Measurements from ENCODE around the gene IL4. TPM values are rescaled to one million over a fixed set of nuclear protein-coding genes. Genes with fewer than 3 reads are reported as not detected.

IL4 gene
- total RNA-seq, 2 donors from 2014 or later, result not detected

- ATAC-seq (ENCODE audit: insufficient number of reproducible peaks, low FRiP score, low read depth) (no peak), DNase-seq (ENCODE audit: low spot score) (no peak)
- no peak overlapping the region for H3K4me3 ChIP-seq
- no peaks in the 10 kb centered on the region for H3K9me3 ChIP-seq
- TF ChIP-seq, protein P1, sequence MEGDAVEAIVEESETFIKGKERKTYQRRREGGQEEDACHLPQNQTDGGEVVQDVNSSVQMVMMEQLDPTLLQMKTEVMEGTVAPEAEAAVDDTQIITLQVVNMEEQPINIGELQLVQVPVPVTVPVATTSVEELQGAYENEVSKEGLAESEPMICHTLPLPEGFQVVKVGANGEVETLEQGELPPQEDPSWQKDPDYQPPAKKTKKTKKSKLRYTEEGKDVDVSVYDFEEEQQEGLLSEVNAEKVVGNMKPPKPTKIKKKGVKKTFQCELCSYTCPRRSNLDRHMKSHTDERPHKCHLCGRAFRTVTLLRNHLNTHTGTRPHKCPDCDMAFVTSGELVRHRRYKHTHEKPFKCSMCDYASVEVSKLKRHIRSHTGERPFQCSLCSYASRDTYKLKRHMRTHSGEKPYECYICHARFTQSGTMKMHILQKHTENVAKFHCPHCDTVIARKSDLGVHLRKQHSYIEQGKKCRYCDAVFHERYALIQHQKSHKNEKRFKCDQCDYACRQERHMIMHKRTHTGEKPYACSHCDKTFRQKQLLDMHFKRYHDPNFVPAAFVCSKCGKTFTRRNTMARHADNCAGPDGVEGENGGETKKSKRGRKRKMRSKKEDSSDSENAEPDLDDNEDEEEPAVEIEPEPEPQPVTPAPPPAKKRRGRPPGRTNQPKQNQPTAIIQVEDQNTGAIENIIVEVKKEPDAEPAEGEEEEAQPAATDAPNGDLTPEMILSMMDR (IDR thresholded peaks at IDR 0.05), result no peak
- no peaks in the 10 kb centered on the region for H3K36me3 ChIP-seq
- no peaks in the 10 kb centered on the region for H3K27me3 ChIP-seq (replicated peaks; ENCODE audit: insufficient read depth)
- no peak overlapping the region for H3K27ac ChIP-seq
- no peaks in the 10 kb centered on the region for H3K4me1 ChIP-seq (ENCODE audit: control insufficient read depth in 1 of 2, low read depth in 2 of 2)
Measured at GRCh38 chr5:132684922-132685720, 11.3 kb downstream of the IL4 start.

GRCh38 chr5:132686193-132686592, 12.4 kb downstream of the IL4 start:
- no peak for ATAC-seq (ENCODE audit: insufficient number of reproducible peaks, low FRiP score, low read depth)
- H3K9me3 ChIP-seq, result no peaks in the 10 kb centered on the region
- H3K36me3 ChIP-seq, result no peaks in the 10 kb centered on the region

DNA sequence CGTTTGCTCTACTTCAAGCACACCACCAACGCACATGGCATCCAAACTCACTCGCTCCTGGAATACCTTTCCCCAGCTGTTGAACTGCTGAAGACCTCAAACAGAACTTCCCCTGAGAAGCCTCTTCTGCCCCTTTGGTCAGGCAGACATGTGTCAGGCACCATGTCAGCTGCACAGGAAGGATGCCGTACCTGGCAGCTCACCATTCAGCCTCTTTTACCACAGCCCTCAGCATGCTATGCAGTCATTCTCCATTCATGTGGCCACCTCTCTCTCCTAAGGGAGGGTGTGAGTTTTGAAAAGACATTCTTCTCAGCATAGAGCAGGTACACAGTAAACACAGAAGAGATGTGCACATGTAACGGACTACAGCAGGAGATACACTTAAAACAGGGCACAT, 14.2 kb downstream of the IL4 start:
- Histone ChIP-seq H3K27ac (no peak overlapping the region), H3K9me3 (no peaks in the 10 kb centered on the region), H3K27me3 (replicated peaks; ENCODE audit: insufficient read depth) (no peaks in the 10 kb centered on the region), H3K36me3 (no peaks in the 10 kb centered on the region), H3K4me1 (ENCODE audit: control insufficient read depth in 1 of 2, low read depth in 2 of 2) (no peaks in the 10 kb centered on the region), H3K4me3 (no peak overlapping the region)
- TF ChIP-seq, protein P1 (IDR thresholded peaks at IDR 0.05), result no peak
- ATAC-seq (ENCODE audit: insufficient number of reproducible peaks, low FRiP score, low read depth) (no peak), DNase-seq (ENCODE audit: low spot score) (no peak)

More at GRCh38 chr5:132686193-132686592, 12.4 kb downstream of the IL4 start:
- no peaks in the 10 kb centered on the region for H3K27me3 ChIP-seq (replicated peaks; ENCODE audit: insufficient read depth)
- H3K4me1 ChIP-seq (ENCODE audit: control insufficient read depth in 1 of 2, low read depth in 2 of 2), result no peaks in the 10 kb centered on the region
- DNase-seq (ENCODE audit: low spot score), result no peak
- TF ChIP-seq, protein P1 (IDR thresholded peaks at IDR 0.05), result no peak
- H3K27ac ChIP-seq, result no peak overlapping the region
- no peak overlapping the region for H3K4me3 ChIP-seq

GRCh38 chr5:132688536-132689339, 14.9 kb downstream of the IL4 start:
- no peaks in the 10 kb centered on the region for H3K27me3 ChIP-seq (replicated peaks; ENCODE audit: insufficient read depth)
- H3K36me3 ChIP-seq, result no peaks in the 10 kb centered on the region
- H3K4me1 ChIP-seq (ENCODE audit: control insufficient read depth in 1 of 2, low read depth in 2 of 2), result no peaks in the 10 kb centered on the region
- DNase-seq (ENCODE audit: low spot score) (no peak), ATAC-seq (ENCODE audit: insufficient number of reproducible peaks, low FRiP score, low read depth) (no peak)
- H3K9me3 ChIP-seq, result no peaks in the 10 kb centered on the region
- TF ChIP-seq, protein P1 (IDR thresholded peaks at IDR 0.05), result no peak
- no peak overlapping the region for H3K4me3 ChIP-seq
- no peak overlapping the region for H3K27ac ChIP-seq

- Histone ChIP-seq H3K9me3 (no peaks in the 10 kb centered on the region), H3K36me3 (no peaks in the 10 kb centered on the region), H3K27me3 (replicated peaks; ENCODE audit: insufficient read depth) (no peaks in the 10 kb centered on the region), H3K4me1 (ENCODE audit: control insufficient read depth in 1 of 2, low read depth in 2 of 2) (no peaks in the 10 kb centered on the region), H3K4me3 (no peak overlapping the region), H3K27ac (no peak overlapping the region)
- TF ChIP-seq, protein P1 (IDR thresholded peaks at IDR 0.05), result no peak
- ATAC-seq (ENCODE audit: insufficient number of reproducible peaks, low FRiP score, low read depth) (no peak), DNase-seq (ENCODE audit: low spot score) (no peak)
Measured at GRCh38 chr5:132689513-132689912, 15.7 kb downstream of the IL4 start.

Data from thoracic aorta (tissue), 2 donors.